K562 (cell line): ENCODE measurements around the gene ITGAL. TPM values are rescaled to one million over a fixed set of nuclear protein-coding genes. Genes with fewer than 3 reads are reported as not detected.

Experiments
- KAT7 ChIP-seq: sonication (generic); formaldehyde crosslinking; IDR thresholded peaks from 2 replicates; pipeline ENCODE4 v1.8.0; 2022; ENCODE audit warnings: missing genetic modification reagents, mild to moderate bottlenecking, borderline replicate concordance
- NBN ChIP-seq: fragments of 450-650 bp; IDR thresholded peaks from 2 replicates; pipeline ENCODE4 v1.6.1; 2016; ENCODE audit warnings: low read depth, mild to moderate bottlenecking
- XRCC5 ChIP-seq: fragments of 200-400 bp; formaldehyde crosslinking; IDR thresholded peaks from 2 replicates; pipeline ENCODE4 v1.6.1; 2017; ENCODE audit warnings: low read depth, mild to moderate bottlenecking, low read length
- polyA plus RNA-seq, 8 experiments: library from polyadenylated mRNA; depleted of rRNA in 4 of 8; stranded (reverse) in 5 of 8; unstranded in 3 of 8; fragments of >200 nt; fragmentation: Nextera tagmentation in 2 of 8; fragmentation: Illumina TruSeq in 1 of 8; extraction: Ambion mirVana in 2 of 8; extraction: Trizol in 1 of 8; gene quantifications; 2 replicates each; pipeline versions ENCODE4 v1.2.1 to v1.2.3, GENCODE V29; 2011 to 2014; ENCODE audit warnings: inconsistent platforms in 1 of 8, missing spikeins in 1 of 8
- total RNA-seq, 7 experiments: library from RNA; depleted of rRNA in 6 of 7; stranded (reverse); fragments of >200 nt in 6 of 7; fragmentation: Illumina TruSeq in 2 of 7; extraction: Trizol in 2 of 7; gene quantifications; 2 replicates each; pipeline versions ENCODE4 v1.2.1 to v1.2.3, GENCODE V29; 2011 to 2021; ENCODE audit warnings: low replicate concordance in 1 of 7
- TF ChIP-seq, protein P1 (sequence below): fragments of 250-450 bp; sonication (Bioruptor Pico); IDR thresholded peaks from 2 replicates; pipeline ENCODE4 v1.4.0; 2020
- TF ChIP-seq, protein P2 (sequence below): fragments of 450-650 bp; IDR thresholded peaks from 2 replicates; pipeline ENCODE4 v1.6.1; 2016; ENCODE audit warnings: borderline replicate concordance
- TF ChIP-seq, protein P3 (sequence below): fragments of 450-650 bp; IDR thresholded peaks from 2 replicates; pipeline ENCODE4 v1.6.1; 2016; ENCODE audit warnings: mild to moderate bottlenecking, moderate library complexity
- TF ChIP-seq, protein P4 (sequence below): fragments of 250-450 bp; sonication (Bioruptor Pico); IDR thresholded peaks from 2 replicates; pipeline ENCODE4 v1.4.0; 2020; ENCODE audit warnings: mild to moderate bottlenecking, moderate library complexity, borderline replicate concordance

ITGAL gene
- total and polyA plus RNA-seq, 9 of the 15 experiments (the other 6 are each of a cell fraction or from before 2014, with no cell fraction given) = 0.01 to 0.53 TPM; not detected in 7

DNA sequence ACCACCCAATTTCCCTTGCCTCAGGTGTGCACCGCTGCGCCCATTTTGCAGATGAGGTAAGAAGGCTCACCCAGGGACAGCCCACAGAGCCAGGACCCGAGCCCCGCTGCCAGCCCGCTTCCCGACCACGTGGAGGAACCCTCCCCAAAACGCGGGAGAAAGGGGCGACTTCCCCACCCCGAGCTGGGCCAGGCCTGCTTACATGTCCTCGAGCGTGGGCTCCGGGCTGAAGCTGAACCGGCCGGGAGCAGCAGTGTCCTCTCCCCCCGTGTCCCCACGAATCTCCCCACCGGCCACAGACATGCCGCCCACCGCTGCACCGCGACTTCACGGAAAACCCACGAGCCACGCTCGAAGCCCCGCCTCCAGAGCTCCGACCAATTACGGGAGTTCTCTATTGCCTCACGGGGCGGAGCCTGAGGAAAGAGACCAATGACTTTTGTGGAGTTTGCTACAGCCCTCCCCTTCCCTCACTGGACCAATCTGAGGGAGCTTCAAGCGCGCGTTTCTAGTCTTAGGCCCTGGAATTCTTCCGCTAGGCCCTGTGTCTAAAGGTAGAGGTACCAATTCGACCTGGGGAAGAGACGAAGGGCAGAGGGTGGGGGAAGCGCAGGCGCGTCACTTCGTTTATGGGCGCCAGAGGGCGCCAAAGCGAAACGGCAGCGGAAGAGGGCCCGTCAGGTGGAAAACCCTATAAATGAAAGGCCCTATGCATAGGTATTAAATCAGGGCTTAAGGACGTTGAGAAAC lies 42.7 kb upstream of the ITGAL start, which contains the start of gene DCTPP1 (continued):
- TF ChIP-seq KAT7 = peak; percentile 53
- TF ChIP-seq, protein P1, sequence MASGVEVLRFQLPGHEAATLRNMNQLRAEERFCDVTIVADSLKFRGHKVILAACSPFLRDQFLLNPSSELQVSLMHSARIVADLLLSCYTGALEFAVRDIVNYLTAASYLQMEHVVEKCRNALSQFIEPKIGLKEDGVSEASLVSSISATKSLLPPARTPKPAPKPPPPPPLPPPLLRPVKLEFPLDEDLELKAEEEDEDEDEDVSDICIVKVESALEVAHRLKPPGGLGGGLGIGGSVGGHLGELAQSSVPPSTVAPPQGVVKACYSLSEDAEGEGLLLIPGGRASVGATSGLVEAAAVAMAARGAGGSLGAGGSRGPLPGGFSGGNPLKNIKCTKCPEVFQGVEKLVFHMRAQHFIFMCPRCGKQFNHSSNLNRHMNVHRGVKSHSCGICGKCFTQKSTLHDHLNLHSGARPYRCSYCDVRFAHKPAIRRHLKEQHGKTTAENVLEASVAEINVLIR (CRISPR knock-in tag) = peak; percentile 24; the same call in 1 of the 2 replicates
- TF ChIP-seq NBN = peak; percentile 64
- TF ChIP-seq, protein P2, sequence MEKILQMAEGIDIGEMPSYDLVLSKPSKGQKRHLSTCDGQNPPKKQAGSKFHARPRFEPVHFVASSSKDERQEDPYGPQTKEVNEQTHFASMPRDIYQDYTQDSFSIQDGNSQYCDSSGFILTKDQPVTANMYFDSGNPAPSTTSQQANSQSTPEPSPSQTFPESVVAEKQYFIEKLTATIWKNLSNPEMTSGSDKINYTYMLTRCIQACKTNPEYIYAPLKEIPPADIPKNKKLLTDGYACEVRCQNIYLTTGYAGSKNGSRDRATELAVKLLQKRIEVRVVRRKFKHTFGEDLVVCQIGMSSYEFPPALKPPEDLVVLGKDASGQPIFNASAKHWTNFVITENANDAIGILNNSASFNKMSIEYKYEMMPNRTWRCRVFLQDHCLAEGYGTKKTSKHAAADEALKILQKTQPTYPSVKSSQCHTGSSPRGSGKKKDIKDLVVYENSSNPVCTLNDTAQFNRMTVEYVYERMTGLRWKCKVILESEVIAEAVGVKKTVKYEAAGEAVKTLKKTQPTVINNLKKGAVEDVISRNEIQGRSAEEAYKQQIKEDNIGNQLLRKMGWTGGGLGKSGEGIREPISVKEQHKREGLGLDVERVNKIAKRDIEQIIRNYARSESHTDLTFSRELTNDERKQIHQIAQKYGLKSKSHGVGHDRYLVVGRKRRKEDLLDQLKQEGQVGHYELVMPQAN = peak; percentile 96
- TF ChIP-seq, protein P3, sequence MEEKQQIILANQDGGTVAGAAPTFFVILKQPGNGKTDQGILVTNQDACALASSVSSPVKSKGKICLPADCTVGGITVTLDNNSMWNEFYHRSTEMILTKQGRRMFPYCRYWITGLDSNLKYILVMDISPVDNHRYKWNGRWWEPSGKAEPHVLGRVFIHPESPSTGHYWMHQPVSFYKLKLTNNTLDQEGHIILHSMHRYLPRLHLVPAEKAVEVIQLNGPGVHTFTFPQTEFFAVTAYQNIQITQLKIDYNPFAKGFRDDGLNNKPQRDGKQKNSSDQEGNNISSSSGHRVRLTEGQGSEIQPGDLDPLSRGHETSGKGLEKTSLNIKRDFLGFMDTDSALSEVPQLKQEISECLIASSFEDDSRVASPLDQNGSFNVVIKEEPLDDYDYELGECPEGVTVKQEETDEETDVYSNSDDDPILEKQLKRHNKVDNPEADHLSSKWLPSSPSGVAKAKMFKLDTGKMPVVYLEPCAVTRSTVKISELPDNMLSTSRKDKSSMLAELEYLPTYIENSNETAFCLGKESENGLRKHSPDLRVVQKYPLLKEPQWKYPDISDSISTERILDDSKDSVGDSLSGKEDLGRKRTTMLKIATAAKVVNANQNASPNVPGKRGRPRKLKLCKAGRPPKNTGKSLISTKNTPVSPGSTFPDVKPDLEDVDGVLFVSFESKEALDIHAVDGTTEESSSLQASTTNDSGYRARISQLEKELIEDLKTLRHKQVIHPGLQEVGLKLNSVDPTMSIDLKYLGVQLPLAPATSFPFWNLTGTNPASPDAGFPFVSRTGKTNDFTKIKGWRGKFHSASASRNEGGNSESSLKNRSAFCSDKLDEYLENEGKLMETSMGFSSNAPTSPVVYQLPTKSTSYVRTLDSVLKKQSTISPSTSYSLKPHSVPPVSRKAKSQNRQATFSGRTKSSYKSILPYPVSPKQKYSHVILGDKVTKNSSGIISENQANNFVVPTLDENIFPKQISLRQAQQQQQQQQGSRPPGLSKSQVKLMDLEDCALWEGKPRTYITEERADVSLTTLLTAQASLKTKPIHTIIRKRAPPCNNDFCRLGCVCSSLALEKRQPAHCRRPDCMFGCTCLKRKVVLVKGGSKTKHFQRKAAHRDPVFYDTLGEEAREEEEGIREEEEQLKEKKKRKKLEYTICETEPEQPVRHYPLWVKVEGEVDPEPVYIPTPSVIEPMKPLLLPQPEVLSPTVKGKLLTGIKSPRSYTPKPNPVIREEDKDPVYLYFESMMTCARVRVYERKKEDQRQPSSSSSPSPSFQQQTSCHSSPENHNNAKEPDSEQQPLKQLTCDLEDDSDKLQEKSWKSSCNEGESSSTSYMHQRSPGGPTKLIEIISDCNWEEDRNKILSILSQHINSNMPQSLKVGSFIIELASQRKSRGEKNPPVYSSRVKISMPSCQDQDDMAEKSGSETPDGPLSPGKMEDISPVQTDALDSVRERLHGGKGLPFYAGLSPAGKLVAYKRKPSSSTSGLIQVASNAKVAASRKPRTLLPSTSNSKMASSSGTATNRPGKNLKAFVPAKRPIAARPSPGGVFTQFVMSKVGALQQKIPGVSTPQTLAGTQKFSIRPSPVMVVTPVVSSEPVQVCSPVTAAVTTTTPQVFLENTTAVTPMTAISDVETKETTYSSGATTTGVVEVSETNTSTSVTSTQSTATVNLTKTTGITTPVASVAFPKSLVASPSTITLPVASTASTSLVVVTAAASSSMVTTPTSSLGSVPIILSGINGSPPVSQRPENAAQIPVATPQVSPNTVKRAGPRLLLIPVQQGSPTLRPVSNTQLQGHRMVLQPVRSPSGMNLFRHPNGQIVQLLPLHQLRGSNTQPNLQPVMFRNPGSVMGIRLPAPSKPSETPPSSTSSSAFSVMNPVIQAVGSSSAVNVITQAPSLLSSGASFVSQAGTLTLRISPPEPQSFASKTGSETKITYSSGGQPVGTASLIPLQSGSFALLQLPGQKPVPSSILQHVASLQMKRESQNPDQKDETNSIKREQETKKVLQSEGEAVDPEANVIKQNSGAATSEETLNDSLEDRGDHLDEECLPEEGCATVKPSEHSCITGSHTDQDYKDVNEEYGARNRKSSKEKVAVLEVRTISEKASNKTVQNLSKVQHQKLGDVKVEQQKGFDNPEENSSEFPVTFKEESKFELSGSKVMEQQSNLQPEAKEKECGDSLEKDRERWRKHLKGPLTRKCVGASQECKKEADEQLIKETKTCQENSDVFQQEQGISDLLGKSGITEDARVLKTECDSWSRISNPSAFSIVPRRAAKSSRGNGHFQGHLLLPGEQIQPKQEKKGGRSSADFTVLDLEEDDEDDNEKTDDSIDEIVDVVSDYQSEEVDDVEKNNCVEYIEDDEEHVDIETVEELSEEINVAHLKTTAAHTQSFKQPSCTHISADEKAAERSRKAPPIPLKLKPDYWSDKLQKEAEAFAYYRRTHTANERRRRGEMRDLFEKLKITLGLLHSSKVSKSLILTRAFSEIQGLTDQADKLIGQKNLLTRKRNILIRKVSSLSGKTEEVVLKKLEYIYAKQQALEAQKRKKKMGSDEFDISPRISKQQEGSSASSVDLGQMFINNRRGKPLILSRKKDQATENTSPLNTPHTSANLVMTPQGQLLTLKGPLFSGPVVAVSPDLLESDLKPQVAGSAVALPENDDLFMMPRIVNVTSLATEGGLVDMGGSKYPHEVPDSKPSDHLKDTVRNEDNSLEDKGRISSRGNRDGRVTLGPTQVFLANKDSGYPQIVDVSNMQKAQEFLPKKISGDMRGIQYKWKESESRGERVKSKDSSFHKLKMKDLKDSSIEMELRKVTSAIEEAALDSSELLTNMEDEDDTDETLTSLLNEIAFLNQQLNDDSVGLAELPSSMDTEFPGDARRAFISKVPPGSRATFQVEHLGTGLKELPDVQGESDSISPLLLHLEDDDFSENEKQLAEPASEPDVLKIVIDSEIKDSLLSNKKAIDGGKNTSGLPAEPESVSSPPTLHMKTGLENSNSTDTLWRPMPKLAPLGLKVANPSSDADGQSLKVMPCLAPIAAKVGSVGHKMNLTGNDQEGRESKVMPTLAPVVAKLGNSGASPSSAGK = peak; percentile 71
- TF ChIP-seq XRCC5 = peak; percentile 89
- TF ChIP-seq, protein P4, sequence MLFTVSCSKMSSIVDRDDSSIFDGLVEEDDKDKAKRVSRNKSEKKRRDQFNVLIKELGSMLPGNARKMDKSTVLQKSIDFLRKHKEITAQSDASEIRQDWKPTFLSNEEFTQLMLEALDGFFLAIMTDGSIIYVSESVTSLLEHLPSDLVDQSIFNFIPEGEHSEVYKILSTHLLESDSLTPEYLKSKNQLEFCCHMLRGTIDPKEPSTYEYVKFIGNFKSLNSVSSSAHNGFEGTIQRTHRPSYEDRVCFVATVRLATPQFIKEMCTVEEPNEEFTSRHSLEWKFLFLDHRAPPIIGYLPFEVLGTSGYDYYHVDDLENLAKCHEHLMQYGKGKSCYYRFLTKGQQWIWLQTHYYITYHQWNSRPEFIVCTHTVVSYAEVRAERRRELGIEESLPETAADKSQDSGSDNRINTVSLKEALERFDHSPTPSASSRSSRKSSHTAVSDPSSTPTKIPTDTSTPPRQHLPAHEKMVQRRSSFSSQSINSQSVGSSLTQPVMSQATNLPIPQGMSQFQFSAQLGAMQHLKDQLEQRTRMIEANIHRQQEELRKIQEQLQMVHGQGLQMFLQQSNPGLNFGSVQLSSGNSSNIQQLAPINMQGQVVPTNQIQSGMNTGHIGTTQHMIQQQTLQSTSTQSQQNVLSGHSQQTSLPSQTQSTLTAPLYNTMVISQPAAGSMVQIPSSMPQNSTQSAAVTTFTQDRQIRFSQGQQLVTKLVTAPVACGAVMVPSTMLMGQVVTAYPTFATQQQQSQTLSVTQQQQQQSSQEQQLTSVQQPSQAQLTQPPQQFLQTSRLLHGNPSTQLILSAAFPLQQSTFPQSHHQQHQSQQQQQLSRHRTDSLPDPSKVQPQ = no peak
